GM12875 (cell line): ENCODE measurements around the gene KCNIP4.

Source experiments
- H3K4me3 ChIP-seq: one replicate; pipeline ENCODE4 v1.5.1; 2011; ENCODE audit warnings: low read depth, low read length, control low read depth
- TF ChIP-seq, protein P1 (sequence below): IDR thresholded peaks from 2 replicates; pipeline ENCODE4 v1.5.1; 2011; ENCODE audit warnings: low read depth, mild to moderate bottlenecking, control low read depth, inconsistent platforms, low read length, moderate library complexity, borderline replicate concordance; ENCODE audit not compliant: insufficient read depth

The KCNIP4 gene

DNA sequence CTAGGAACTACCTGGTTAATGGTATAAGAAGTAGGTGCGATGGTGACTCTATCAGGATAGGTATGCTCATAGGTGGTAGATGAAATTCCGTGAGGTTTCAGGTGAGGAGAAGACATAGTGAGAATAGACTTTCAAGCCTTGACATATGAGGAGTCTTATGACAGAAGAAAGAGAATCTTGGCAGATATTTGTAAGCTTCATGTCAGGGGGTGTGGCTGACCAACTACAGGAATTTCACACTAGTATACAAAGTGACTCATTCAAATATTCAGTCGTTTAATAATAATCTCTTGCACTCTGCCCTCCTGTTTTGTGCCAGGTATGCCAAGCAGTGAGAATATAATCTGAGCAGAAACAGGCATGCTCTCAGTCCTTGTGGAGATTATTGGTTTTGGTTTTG lies 1225.6 kb downstream of the KCNIP4 start:
- TF ChIP-seq, protein P1, sequence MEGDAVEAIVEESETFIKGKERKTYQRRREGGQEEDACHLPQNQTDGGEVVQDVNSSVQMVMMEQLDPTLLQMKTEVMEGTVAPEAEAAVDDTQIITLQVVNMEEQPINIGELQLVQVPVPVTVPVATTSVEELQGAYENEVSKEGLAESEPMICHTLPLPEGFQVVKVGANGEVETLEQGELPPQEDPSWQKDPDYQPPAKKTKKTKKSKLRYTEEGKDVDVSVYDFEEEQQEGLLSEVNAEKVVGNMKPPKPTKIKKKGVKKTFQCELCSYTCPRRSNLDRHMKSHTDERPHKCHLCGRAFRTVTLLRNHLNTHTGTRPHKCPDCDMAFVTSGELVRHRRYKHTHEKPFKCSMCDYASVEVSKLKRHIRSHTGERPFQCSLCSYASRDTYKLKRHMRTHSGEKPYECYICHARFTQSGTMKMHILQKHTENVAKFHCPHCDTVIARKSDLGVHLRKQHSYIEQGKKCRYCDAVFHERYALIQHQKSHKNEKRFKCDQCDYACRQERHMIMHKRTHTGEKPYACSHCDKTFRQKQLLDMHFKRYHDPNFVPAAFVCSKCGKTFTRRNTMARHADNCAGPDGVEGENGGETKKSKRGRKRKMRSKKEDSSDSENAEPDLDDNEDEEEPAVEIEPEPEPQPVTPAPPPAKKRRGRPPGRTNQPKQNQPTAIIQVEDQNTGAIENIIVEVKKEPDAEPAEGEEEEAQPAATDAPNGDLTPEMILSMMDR, result no peak
- no peak overlapping the region for H3K4me3 ChIP-seq

DNA sequence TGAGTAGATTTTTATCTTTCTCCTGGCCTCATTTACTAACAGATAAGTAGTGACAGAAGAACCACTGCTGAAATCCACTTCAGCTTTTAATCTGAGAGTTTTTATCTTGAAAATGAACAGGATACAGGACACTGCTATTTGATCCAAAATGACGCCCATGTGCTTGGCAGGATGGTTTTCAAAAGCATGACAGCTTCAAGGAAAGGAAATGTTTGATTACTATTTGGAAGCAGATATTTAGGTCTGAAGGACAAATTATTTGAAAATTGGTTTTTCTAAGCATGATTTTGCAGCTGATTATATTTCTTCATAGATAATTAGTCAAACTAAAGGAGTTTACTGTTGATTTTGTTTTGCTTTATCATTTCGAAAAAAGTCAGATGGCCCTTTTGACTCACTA lies 1237.2 kb downstream of the KCNIP4 start:
- TF ChIP-seq, protein P1, result no peak
- no peak overlapping the region for H3K4me3 ChIP-seq

DNA sequence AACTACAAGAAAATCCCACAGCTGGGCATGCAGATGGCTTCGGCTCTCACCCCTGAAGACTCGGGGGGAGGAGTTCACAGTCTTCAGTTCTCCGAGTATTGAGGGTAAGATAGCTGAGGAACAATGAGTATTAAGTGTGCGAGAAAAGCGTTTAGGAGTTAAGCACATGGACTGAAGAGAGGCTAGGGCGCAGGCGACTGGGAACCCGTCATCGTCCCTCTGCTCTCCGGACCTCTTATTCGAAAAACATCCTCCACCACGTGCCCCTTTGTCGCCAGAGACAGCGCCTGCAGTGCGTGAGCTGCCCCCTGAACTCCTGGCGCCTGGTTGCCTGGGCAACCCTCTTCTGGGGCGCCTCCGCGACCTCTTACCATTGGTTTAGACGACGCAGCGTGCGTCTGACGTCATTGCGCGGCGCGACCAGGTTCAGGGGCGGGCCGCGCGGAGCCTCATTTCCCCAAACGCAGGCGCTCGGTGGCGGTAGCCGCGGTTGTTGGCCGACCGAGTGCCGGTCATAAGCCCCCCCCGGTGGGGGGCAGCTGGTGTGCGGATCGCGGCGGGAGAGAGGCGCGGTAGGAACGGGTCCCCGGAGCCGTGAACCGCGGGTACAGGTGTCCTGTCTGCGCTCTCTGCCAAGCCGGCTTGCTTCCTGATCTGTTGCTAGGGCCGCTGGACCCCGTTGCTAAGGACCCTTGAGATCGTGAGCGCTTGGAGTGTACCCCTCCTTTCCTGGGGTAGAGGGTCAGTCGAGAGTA lies 1248.4 kb downstream of the KCNIP4 start, which contains the start of gene PACRGL:
TSS of gene PACRGL (plus strand) at position 452 of the 755 bp plus-strand sequence. CDS start 4,024 bp downstream, outside the sequence.
- TF ChIP-seq, protein P1, result no peak
- H3K4me3 ChIP-seq, result peak within 1 kb of the TSS; percentile 96

DNA sequence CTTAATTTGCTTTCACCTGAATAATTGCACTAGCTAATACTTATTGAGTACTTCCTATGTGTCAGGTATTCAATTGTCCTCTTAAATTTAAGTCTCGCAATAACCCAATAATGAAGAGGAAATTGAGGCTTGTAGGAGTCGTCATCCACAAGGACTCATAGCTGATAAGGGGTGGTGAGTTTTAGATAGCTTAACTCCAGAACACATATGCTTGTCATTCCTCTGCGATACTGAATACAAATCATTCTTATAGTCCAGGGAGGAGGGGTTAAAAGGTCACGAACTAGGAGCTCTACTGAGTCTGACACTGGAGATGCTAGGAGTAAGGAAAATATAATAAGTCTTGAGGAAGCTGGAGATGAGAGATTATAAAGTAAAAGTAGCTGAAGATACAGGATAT lies 1249.8 kb downstream of the KCNIP4 start:
- TF ChIP-seq, protein P1, result no peak
- no peak overlapping the region for H3K4me3 ChIP-seq

DNA sequence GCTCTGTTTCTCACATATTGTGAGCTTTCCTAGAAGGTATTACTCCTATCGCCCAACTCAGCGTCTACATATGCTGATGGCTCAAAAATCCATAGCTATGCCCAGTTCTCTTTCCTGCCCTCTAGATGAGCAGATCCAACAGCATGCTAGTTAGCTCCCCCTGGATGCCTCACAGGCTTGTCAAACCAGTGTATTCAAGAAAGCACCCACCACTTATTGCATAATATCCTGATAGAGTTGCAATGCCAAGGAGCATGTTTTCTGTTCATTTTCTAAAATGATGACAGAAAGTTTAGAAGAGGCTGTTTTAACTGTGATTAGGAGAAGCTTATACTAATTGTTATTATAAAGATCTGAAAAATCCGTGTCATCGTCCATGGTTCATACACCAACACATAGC lies 1250.2 kb downstream of the KCNIP4 start:
- TF ChIP-seq, protein P1, result no peak
- no peak overlapping the region for H3K4me3 ChIP-seq

DNA sequence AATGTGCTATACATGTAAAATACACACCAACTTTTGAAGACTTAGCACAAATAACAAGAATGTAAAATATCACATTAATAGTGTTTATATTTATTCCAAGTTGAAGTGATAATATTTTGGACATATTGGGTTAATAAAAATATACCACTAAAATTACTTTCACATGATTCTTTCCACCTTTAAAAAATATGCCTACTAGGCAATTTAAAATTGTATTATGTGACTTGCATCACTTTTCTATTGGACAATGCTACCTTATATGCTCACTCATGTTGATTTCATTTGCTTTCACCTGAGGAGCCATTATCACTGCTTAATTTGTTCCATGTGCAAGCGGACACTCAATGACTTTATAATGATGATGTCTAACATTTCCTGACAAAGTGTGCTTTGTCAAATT lies 1251.8 kb downstream of the KCNIP4 start:
- no peak overlapping the region for H3K4me3 ChIP-seq
- TF ChIP-seq, protein P1, result no peak

DNA sequence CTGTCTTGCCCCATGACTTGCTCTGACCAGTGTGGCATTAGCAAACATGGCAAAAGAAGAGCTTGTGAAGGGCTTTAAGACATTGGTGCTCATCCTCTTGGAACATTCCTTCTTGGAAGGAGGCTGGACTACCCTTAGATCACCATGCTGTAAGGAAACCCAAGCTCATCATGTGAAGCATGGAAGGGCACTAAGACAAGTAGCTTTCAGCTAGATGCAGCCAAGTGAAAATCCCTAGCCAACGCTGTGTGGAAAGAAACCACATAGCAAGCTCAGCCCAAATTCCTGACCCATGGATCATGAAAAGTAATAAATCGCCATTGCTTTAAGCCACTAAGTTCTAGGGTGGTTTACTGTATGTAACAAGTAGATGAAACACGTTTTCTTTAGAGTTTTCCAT lies 1260.7 kb downstream of the KCNIP4 start:
- TF ChIP-seq, protein P1, result no peak
- no peak overlapping the region for H3K4me3 ChIP-seq
